IPS-11a (cell line): Measurements from ENCODE around the gene COMMD10.
"Not testable (repeated sequence)": the region's sequence is repeated elsewhere in the genome, so short reads cannot be mapped to it uniquely, and the experiment has no call there.

Experiments
- H3K4me3 ChIP-seq: one replicate; pipeline ENCODE4 v1.5.1; 2013; ENCODE audit warnings: low read depth, low read length, control low read depth

COMMD10 gene

GRCh38 chr5:116091416-116091815 is 6.6 kb downstream of the COMMD10 start:
- H3K4me3 ChIP-seq: no peak overlapping the region

- H3K4me3 ChIP-seq: no peak overlapping the region
These were observed 12.5 kb downstream of the COMMD10 start for GRCh38 chr5:116097301-116097700.

GRCh38 chr5:116098998-116099397 is 14.2 kb downstream of the COMMD10 start:
- H3K4me3 ChIP-seq: no peak overlapping the region

- not testable (repeated sequence) for H3K4me3 ChIP-seq
These were observed 20.1 kb downstream of the COMMD10 start for GRCh38 chr5:116104941-116105340.

- H3K4me3 ChIP-seq: no peak overlapping the region
These were observed 30.3 kb downstream of the COMMD10 start for GRCh38 chr5:116115163-116115562.

GRCh38 chr5:116130471-116130870 is 45.6 kb downstream of the COMMD10 start:
- no peak overlapping the region for H3K4me3 ChIP-seq

GRCh38 chr5:116130976-116131375 is 46.2 kb downstream of the COMMD10 start:
- no peak overlapping the region for H3K4me3 ChIP-seq

- no peak overlapping the region for H3K4me3 ChIP-seq
These were observed 48.5 kb downstream of the COMMD10 start for GRCh38 chr5:116133281-116133680.

- H3K4me3 ChIP-seq: no peak overlapping the region
These were observed 50.5 kb downstream of the COMMD10 start for GRCh38 chr5:116135344-116135743.

- no peak overlapping the region for H3K4me3 ChIP-seq
These were observed 52.9 kb downstream of the COMMD10 start for GRCh38 chr5:116137544-116138378.

GRCh38 chr5:116142495-116142894 is 57.7 kb downstream of the COMMD10 start:
- no peak overlapping the region for H3K4me3 ChIP-seq

- no peak overlapping the region for H3K4me3 ChIP-seq
These were observed 59.3 kb downstream of the COMMD10 start for GRCh38 chr5:116144103-116144502.

GRCh38 chr5:116144991-116145390 is 60.2 kb downstream of the COMMD10 start:
- no peak overlapping the region for H3K4me3 ChIP-seq

GRCh38 chr5:116145416-116145815 is 60.6 kb downstream of the COMMD10 start:
- H3K4me3 ChIP-seq: no peak overlapping the region

GRCh38 chr5:116152169-116152568 is 67.3 kb downstream of the COMMD10 start:
- no peak overlapping the region for H3K4me3 ChIP-seq

- H3K4me3 ChIP-seq: no peak overlapping the region
These were observed 68.9 kb downstream of the COMMD10 start for GRCh38 chr5:116153687-116154174.

GRCh38 chr5:116154252-116154651 is 69.4 kb downstream of the COMMD10 start:
- H3K4me3 ChIP-seq: no peak overlapping the region

GRCh38 chr5:116154931-116155330 is 70.1 kb downstream of the COMMD10 start:
- H3K4me3 ChIP-seq: no peak overlapping the region

- no peak overlapping the region for H3K4me3 ChIP-seq
These were observed 73.1 kb downstream of the COMMD10 start for GRCh38 chr5:116157902-116158301.

- H3K4me3 ChIP-seq: no peak overlapping the region
These were observed 74.2 kb downstream of the COMMD10 start for GRCh38 chr5:116159006-116159405.

GRCh38 chr5:116174111-116174510 is 89.3 kb downstream of the COMMD10 start:
- no peak overlapping the region for H3K4me3 ChIP-seq

- H3K4me3 ChIP-seq: no peak overlapping the region
These were observed 91.3 kb downstream of the COMMD10 start for GRCh38 chr5:116176121-116176520.

GRCh38 chr5:116178925-116179324 is 94.1 kb downstream of the COMMD10 start:
- no peak overlapping the region for H3K4me3 ChIP-seq
